GM12878 (cell line): ENCODE data around the gene KCNJ14. TPM values are rescaled to one million over a fixed set of nuclear protein-coding genes. Genes with fewer than 3 reads are reported as not detected.

ENCODE experiments used
- ATAC-seq: fragments of 200-7000 bp; cut with Tn5 transposase; 3 replicates; pipeline ENCODE4 v1.9.1; 2020; ENCODE audit warnings: mild to moderate bottlenecking, moderate library complexity
- BruUV-seq: library from RNA; stranded (reverse); fragments of 400-500 nt; replicated peaks from 2 replicates; lab custom pipeline; 2021; lab: Mats Ljungman, UMichigan
- CTCF ChIA-PET: fragments of 300-600 bp; sonication (Branson Sonifier 250); formaldehyde crosslinking; extraction: SDS; loops from one replicate; lab custom pipeline; 2021; ENCODE audit warnings: inconsistent platforms; lab: Yijun Ruan, JAX
- POLR2A ChIA-PET: fragments of 350-600 bp; formaldehyde crosslinking; extraction: SDS; loops from one replicate; lab custom pipeline; 2021; ENCODE audit warnings: inconsistent platforms; lab: Charles Lee
- RAD21 ChIA-PET: fragments of 300-600 bp; sonication (Branson Sonifier 250); formaldehyde crosslinking; loops from one replicate; lab custom pipeline; 2023; ENCODE audit warnings: antibody characterized with exemption; ENCODE audit not compliant: unreplicated experiment; lab: Charles Lee
- SMC1A ChIA-PET: fragments of 300-600 bp; sonication (Branson Sonifier 250); formaldehyde crosslinking; loops from one replicate; lab custom pipeline; 2023; ENCODE audit not compliant: unreplicated experiment, uncharacterized antibody; lab: Charles Lee
- DNase-seq: peaks from one replicate; pipeline ENCODE4 v3.0.0-alpha.2; 2011; ENCODE audit warnings: low read depth, low spot score
- FAIRE-seq: peaks from 3 replicates; lab custom pipeline; 2011; peaks lifted over from hg19 to GRCh38; lab: Jason Lieb, UNC
- H2AFZ ChIP-seq: 2 replicates; pipeline ENCODE4 v1.6.0; 2011; ENCODE audit warnings: low read depth, low read length, control low read depth; ENCODE audit not compliant: control insufficient read depth
- H3K27ac ChIP-seq: 2 replicates; pipeline ENCODE4 v1.5.1; 2011; ENCODE audit warnings: control low read depth; ENCODE audit not compliant: control insufficient read depth, insufficient read depth
- H3K27me3 ChIP-seq, 2 experiments: replicated peaks in 1 of 2; 2 replicates each; pipeline versions ENCODE4 v1.6.0 to v1.6.1; 2011; ENCODE audit warnings: low read length in 1 of 2; ENCODE audit not compliant: control insufficient read depth in 2 of 2, insufficient read depth in 2 of 2
- H3K36me3 ChIP-seq, 2 experiments: 2 replicates each; pipeline ENCODE4 v1.5.1; 2011; ENCODE audit warnings: low read length in 1 of 2; ENCODE audit not compliant: control insufficient read depth in 2 of 2, insufficient read depth in 2 of 2
- H3K4me1 ChIP-seq: 2 replicates; pipeline ENCODE4 v1.6.1; 2011; ENCODE audit warnings: mild to moderate bottlenecking, low read length, moderate library complexity, mixed read lengths; ENCODE audit not compliant: control insufficient read depth, insufficient read depth
- H3K4me2 ChIP-seq: 2 replicates; pipeline ENCODE4 v1.6.0; 2011; ENCODE audit warnings: control low read depth; ENCODE audit not compliant: control insufficient read depth, insufficient read depth
- H3K4me3 ChIP-seq: fragments of 200-600 bp; sonication (generic); 2 replicates; pipeline ENCODE4 v1.5.1; 2016
- H3K79me2 ChIP-seq: 2 replicates; pipeline ENCODE4 v1.6.0; 2011; ENCODE audit warnings: low read length; ENCODE audit not compliant: control insufficient read depth, insufficient read depth
- H3K9ac ChIP-seq: 2 replicates; pipeline ENCODE4 v1.8.0; 2011; ENCODE audit warnings: low read length, control low read depth, mixed read lengths; ENCODE audit not compliant: control insufficient read depth, insufficient read depth
- H3K9me3 ChIP-seq: replicated peaks from 3 replicates; pipeline ENCODE4 v1.5.1; 2011; ENCODE audit warnings: mild to moderate bottlenecking, low read length; ENCODE audit not compliant: control insufficient read depth, insufficient read depth
- H4K20me1 ChIP-seq: 2 replicates; pipeline ENCODE4 v1.6.0; 2011; ENCODE audit not compliant: control insufficient read depth, insufficient read depth
- CHD2 ChIP-seq: IDR thresholded peaks from 2 replicates; pipeline ENCODE4 v1.6.1; 2011; ENCODE audit warnings: low read depth, low read length, improper control_type of control experiment, borderline replicate concordance
- EGR1 ChIP-seq, 2 experiments: IDR thresholded peaks; 1 replicate in 1 of 2; 2 replicates in 1 of 2; pipeline ENCODE4 v1.6.1; 2011 to 2012; ENCODE audit warnings: low read depth in 2 of 2, low read length in 2 of 2, borderline replicate concordance in 1 of 2, mild to moderate bottlenecking in 1 of 2, moderate library complexity in 1 of 2
- HDGF ChIP-seq: fragments of 450-650 bp; IDR thresholded peaks from 2 replicates; pipeline ENCODE4 v1.6.1; 2016; ENCODE audit warnings: antibody characterized with exemption
- IKZF2 ChIP-seq, 2 experiments: fragments of 450-650 bp; IDR thresholded peaks; 2 replicates each; pipeline ENCODE4 v1.6.1; 2017; ENCODE audit warnings: mild to moderate bottlenecking in 2 of 2, moderate library complexity in 2 of 2
- RAD21 ChIP-seq: IDR thresholded peaks from 2 replicates; pipeline ENCODE4 v1.6.1; 2011; ENCODE audit warnings: mild to moderate bottlenecking, low read depth, low read length, moderate library complexity; ENCODE audit not compliant: insufficient read depth
- TCF3 ChIP-seq: IDR thresholded peaks from 2 replicates; pipeline ENCODE4 v1.6.1; 2012; ENCODE audit warnings: low read depth, mild to moderate bottlenecking, low read length, borderline replicate concordance; ENCODE audit not compliant: insufficient read depth
- WGBS: methylation state at CpG from one replicate; pipeline ENCODE4 v1.1.6; 2016; ENCODE audit warnings: low lambda C conversion rate; ENCODE audit not compliant: insufficient replicate concordance, insufficient coverage; ENCODE audit errors: missing lambda C conversion rate; 5-methylcytosine and 5-hydroxymethylcytosine counted together
- in situ Hi-C: fragments of 300-500 bp; cut with MboI; formaldehyde crosslinking; loops from 9 replicates; pipeline ENCODE4 v1.14.3; 2018; ENCODE audit warnings: mixed read lengths
- intact Hi-C: fragments of 100-400 bp; cut with micrococcal nuclease; formaldehyde crosslinking; loops from one replicate; pipeline ENCODE4 v1.14.2; 2022; ENCODE audit not compliant: unreplicated experiment
- polyA plus RNA-seq, 11 experiments: library from polyadenylated mRNA; depleted of rRNA in 4 of 11; unstranded in 6 of 11; stranded (reverse) in 5 of 11; fragments of >200 nt; fragmentation: Nextera tagmentation in 4 of 11; fragmentation: Illumina TruSeq in 1 of 11; extraction: Ambion mirVana in 4 of 11; extraction: Trizol in 1 of 11; gene quantifications; 1 replicate in 1 of 11; 2 replicates in 10 of 11; pipeline versions ENCODE4 v1.2.1 to v1.2.3, GENCODE V29; 2011 to 2016; ENCODE audit warnings: inconsistent platforms in 2 of 11, missing spikeins in 2 of 11, low read depth in 1 of 11
- total RNA-seq, 4 experiments: library from RNA; depleted of rRNA in 3 of 4; stranded (reverse); fragments of >200 nt in 3 of 4; fragmentation: Illumina TruSeq in 1 of 4; extraction: Trizol in 1 of 4; gene quantifications; 2 replicates each; pipeline versions ENCODE4 v1.2.1 to v1.2.3, GENCODE V29; 2013 to 2021

KCNJ14 gene
- total and polyA plus RNA-seq, 10 of the 15 experiments (the other 5 are each of a cell fraction or from before 2014, with no cell fraction given): 0.24 to 1.4 (median 0.42) TPM

- DNase-seq (no peak), FAIRE-seq (no peak), ATAC-seq (peak; percentile 22; the same call in 1 of the 3 replicates)
- TF ChIP-seq IKZF2 (IDR thresholded peaks at IDR 0.05): no peak
- TF ChIP-seq CHD2: no peak
- TF ChIP-seq EGR1 (IDR thresholded peaks at IDR 0.05; ENCODE audit: borderline replicate concordance in 1 of 2, low read depth in 2 of 2, low read length in 2 of 2): peak in 1 of 2 experiments; percentile 32; a peak in 1 of 3 replicates
- no peak for TF ChIP-seq RAD21
- 0 out of 2 replicates have a peak, but pooled peaks have one; percentile 5 for TF ChIP-seq HDGF
- TF ChIP-seq TCF3: no peak
- WGBS: 33% methylated on average over 23 of the region's 27 CpGs
- intact Hi-C loops (no loop called here), in situ Hi-C loops (no loop called here)
- H3K36me3 ChIP-seq: no peaks in the 10 kb centered on the region
- CTCF ChIA-PET: interaction anchor here (0.7 to 1.0 kb wide), 3 partner anchors 13 to 111 kb away, joined by 3 to 7 read pairs (median 6); partner anchors contain the start of gene KDELR1
- H3K9ac ChIP-seq: no peak overlapping the region
- no peaks in the 10 kb centered on the region for H3K27me3 ChIP-seq
- H3K27ac ChIP-seq: no peak overlapping the region
- peak overlapping the region; percentile 64 for H2AFZ ChIP-seq
- H3K4me2 ChIP-seq: peak overlapping the region; percentile 26; the same call in 1 of the 2 replicates
- H3K4me1 ChIP-seq: peaks cover 4% of the 10 kb centered on the region; the same call in 1 of the 2 replicates
- POLR2A ChIA-PET: interaction anchor here (0.5 to 0.6 kb wide), 4 partner anchors 48 to 908 kb away, joined by 3 to 6 read pairs (median 3); no protein-coding TSS in a partner anchor
- H3K9me3 ChIP-seq: no peaks in the 10 kb centered on the region
- H4K20me1 ChIP-seq: no peaks in the 10 kb centered on the region
- H3K79me2 ChIP-seq: no peaks in the 10 kb centered on the region
- BruUV-seq: no TSS peak
- no peak overlapping the region for H3K4me3 ChIP-seq
- SMC1A ChIA-PET: interaction anchor here (0.8 to 0.9 kb wide), 3 partner anchors 9 to 82 kb away, joined by 3 read pairs; no protein-coding TSS in a partner anchor
- RAD21 ChIA-PET: interaction anchor here (0.8 to 1.2 kb wide), 4 partner anchors 12 to 169 kb away, joined by 3 to 7 read pairs (median 3); no protein-coding TSS in a partner anchor
Measured at GRCh38 chr19:48502350-48503018, 47.1 kb downstream of the KCNJ14 start.
